Measurements from ENCODE around the gene CRB2.

GRCh38 chr9:123373946-123374345 lies 17.9 kb downstream of the CRB2 start:
- TF ChIP-seq CTCF (IDR thresholded peaks at IDR 0.05; ENCODE audit: poor library complexity), result no peak
- TF ChIP-seq EZH2phosphoT487 (IDR thresholded peaks at IDR 0.05; ENCODE audit: low read depth, severe bottlenecking, unreplicated experiment), result no peak
